Measurements from ENCODE around the gene ALDH1L1.

GRCh38 chr3:126063358-126063965 is 116.9 kb downstream of the ALDH1L1 start:
- TF ChIP-seq CTCF (IDR thresholded peaks at IDR 0.05; ENCODE audit: low read length) = no peak
- TF ChIP-seq EZH2 (optimal IDR thresholded peaks at IDR 0.05; ENCODE audit: low read depth, low read length) = no peak
